GM18870 (cell line): Measurements from ENCODE around the gene AGXT.

Source experiments
- ATAC-seq: cut with Tn5 transposase; IDR thresholded peaks from one replicate; pipeline ENCODE4 v1.9.1; 2021; ENCODE audit warnings: moderate library complexity; ENCODE audit not compliant: unreplicated experiment

Gene AGXT

GRCh38 chr2:240865391-240865790, 3.2 kb upstream of the AGXT start:
- ATAC-seq: no peak

- no peak for ATAC-seq
Measured at GRCh38 chr2:240869109-240869955, 708 bp downstream of the AGXT start.

GRCh38 chr2:240869956-240870875, 1.6 kb downstream of the AGXT start:
- ATAC-seq: no peak

GRCh38 chr2:240871071-240871958, 2.7 kb downstream of the AGXT start:
- ATAC-seq: no peak

GRCh38 chr2:240872317-240873097, 3.9 kb downstream of the AGXT start:
- ATAC-seq: no peak

GRCh38 chr2:240873098-240873788, 4.6 kb downstream of the AGXT start:
- ATAC-seq: no peak

- ATAC-seq: no peak
Measured at GRCh38 chr2:240873805-240874714, 5.4 kb downstream of the AGXT start.

GRCh38 chr2:240874715-240875227, 6.1 kb downstream of the AGXT start:
- no peak for ATAC-seq

- ATAC-seq: no peak
Measured at GRCh38 chr2:240875228-240876034, 6.8 kb downstream of the AGXT start.

GRCh38 chr2:240876035-240876474, 7.4 kb downstream of the AGXT start:
- ATAC-seq: no peak

- no peak for ATAC-seq
Measured at GRCh38 chr2:240876475-240877251, 8.0 kb downstream of the AGXT start.

- no peak for ATAC-seq
Measured at GRCh38 chr2:240877460-240878340, 9.1 kb downstream of the AGXT start.

- ATAC-seq: no peak
Measured at GRCh38 chr2:240878341-240878936, 9.8 kb downstream of the AGXT start.

- ATAC-seq: no peak
Measured at GRCh38 chr2:240879105-240879504, 10.5 kb downstream of the AGXT start.

GRCh38 chr2:240881913-240882312, 13.3 kb downstream of the AGXT start:
- no peak for ATAC-seq
